DMS 273 (cell line): Measurements from ENCODE around the gene GIMAP8.
"Not testable (repeated sequence)": the region's sequence is repeated elsewhere in the genome, so short reads cannot be mapped to it uniquely, and the experiment has no call there.

Source experiments
- DNase-seq: peaks from one replicate; lab custom pipeline; 2025; ENCODE audit not compliant: unreplicated experiment; lab: John Stamatoyannopoulos, UW

GIMAP8 gene

DNA sequence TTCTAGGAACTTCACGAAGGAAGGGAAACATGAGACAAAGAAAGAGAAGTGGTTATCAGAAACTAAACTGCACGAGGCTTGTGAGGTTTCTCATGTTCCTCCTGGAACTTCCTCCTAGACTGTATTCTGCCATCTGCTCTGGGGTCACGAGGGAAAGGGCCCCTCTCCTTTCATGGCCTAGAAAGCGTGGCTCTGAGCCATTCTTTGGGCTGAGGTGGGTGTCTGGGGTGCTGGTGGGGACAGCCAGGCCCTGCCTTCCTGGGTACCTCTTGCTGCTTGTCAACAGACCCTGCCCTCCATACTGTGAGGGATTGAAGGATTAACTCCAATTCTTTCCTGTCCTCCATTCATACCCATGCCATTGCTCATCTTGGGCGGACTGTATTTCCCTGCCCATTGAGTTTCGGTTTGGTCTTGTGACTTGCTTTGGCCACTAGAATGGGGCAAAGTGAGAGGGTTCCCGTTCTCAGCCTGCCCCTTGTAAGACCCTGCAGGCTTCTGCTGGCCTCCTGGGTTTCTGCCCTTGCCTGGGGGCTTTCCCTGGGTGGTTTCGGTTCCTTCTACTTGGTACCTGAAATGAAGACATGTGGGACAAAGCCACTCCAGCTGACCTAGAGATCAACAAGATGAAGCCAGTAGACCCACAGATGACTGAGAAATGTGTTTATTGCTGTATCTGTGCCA is 14.9 kb upstream of the GIMAP8 start:
- no peak for DNase-seq

GRCh38 chr7:150439967-150440366 is 10.5 kb upstream of the GIMAP8 start:
- no peak for DNase-seq

DNA sequence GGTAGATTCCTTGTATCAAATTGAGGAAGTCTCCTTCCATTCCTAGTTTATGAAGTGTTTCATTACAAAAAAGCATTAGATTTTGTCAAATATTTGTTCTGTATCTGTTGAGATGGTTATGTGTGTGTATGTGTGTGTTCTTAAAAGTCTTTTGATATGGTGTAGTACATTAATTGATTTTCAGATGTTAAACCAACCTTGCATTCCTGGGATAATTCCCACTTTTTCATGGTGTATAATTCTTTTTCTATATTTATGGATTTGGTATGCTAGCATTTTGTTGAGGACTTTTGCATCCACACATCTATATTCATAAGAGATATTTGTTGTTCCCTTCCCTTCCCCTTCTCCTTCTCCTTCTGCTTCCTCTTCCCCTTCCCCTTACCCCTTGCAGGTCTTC is 8.9 kb upstream of the GIMAP8 start:
- no peak for DNase-seq

GRCh38 chr7:150442811-150443210 is 7.6 kb upstream of the GIMAP8 start:
- no peak for DNase-seq

GRCh38 chr7:150443793-150444540 is 6.5 kb upstream of the GIMAP8 start:
- DNase-seq, result no peak

GRCh38 chr7:150444674-150445365 is 5.6 kb upstream of the GIMAP8 start:
- DNase-seq, result no peak

DNA sequence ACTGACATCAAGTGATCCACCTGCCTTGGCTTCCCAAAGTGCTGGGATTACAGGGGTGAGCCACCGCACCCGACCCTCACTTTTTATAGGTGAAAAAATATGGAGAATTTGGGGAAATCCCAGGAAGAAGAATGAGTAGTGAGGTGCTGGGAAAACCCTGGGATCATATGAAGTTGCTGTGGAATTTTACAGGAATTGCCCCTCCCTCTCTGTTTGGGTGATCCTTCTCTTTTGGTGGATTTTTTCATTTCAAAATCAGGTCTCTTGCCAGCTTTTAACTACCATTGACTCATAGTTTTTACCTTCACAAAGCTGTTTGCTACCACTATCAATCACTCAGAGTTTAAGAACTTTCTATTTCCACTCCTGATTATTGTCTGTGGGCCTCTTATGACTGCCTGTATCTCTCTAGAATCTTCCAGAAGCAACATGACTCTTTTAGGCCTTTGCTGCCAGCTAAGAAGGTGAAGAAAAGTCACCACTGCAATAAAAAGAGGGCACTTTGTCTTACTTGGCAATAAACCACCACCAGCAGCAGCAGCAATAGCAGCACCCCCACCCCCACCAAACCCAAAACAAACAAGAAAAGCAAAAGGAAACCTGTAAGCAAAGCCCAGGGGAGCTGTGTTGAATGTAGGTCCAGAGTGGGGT is 4.0 kb upstream of the GIMAP8 start:
- DNase-seq, result no peak

GRCh38 chr7:150447966-150448788 is 2.3 kb upstream of the GIMAP8 start:
- no peak for DNase-seq

- peak; percentile 90 for DNase-seq
These were observed 1.7 kb upstream of the GIMAP8 start for GRCh38 chr7:150448789-150449147.

GRCh38 chr7:150449206-150449952 is 1.1 kb upstream of the GIMAP8 start:
- no peak for DNase-seq

DNA sequence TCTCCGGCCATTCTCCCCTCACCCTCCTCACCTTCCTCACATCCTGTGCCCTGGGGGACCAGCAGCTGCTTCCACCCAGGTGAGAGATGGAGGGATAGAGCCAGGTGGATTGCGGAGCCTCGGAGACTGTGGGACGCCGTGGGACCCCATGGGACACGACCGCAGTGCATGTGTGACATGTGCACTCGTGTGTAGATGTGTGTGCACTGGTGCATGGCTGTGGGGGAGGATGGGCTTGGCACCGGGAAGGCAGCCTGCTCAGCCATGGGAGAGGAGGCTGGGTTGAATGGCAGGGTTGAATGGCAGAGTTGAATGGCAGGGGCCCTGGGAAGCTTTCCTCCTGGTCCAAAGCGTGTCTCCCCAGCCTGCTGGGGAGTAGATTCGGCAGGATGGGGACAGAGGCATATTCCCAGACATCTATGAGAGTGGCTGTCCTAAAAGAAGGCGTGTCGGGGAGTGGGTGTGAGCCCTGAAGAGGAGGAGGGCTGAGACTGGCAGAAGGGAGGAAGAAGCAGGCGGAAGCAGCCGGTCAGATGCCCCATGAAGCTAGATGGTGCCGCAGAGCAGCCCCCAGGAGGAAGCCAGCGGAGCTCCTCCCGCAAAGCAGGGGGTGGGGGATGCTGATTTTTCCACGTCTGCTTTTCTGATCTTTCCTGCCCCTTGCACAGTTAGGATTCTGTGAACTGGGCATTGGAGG is 815 bp downstream of the GIMAP8 start:
- DNase-seq, result no peak

- no peak for DNase-seq
These were observed 1.5 kb downstream of the GIMAP8 start for GRCh38 chr7:150451833-150452461.

GRCh38 chr7:150453181-150453580 is 2.8 kb downstream of the GIMAP8 start:
- no peak for DNase-seq

GRCh38 chr7:150453892-150454291 is 3.5 kb downstream of the GIMAP8 start:
- DNase-seq, result no peak

DNA sequence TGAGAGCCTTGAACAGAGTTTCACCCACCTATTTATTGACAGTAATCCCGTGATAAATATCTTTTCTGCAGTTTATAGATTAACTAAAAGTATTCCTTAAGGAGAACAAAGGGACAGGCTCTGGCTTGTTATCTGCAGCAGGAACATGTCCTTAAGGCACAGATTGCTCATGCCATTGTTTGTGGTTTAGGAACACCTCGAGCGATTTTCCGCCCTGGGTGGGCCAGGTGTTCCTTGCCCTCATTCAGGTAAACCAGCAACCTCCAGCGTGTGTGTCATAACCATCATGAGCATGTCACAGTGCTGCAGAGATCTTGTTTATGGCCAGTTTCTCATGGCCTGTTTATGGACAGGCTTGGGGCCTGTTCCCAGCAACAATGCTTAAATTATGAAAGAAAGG is 6.6 kb downstream of the GIMAP8 start:
- not testable (repeated sequence) for DNase-seq

- no peak for DNase-seq
These were observed 7.8 kb downstream of the GIMAP8 start for GRCh38 chr7:150458235-150458634.

DNA sequence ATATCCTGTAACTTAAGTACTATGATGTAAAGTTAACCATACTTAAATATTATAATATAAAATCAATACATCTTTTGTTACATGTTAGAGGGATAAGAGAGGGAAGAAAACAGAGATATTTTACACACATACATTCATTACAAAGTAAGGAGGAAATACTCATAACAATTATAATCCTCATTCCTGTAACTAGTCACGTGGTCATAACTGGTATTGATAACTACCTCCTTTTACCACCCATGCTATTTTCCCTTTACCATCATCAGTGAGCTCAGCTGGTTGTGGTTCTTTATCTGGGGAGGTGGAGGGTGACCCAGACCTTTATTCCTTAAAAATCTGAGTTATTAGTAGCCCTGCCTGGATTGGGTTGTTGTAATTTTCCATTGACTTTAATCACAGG is 8.3 kb downstream of the GIMAP8 start:
- DNase-seq, result no peak

GRCh38 chr7:150461520-150461919 is 11.1 kb downstream of the GIMAP8 start:
- no peak for DNase-seq

- no peak for DNase-seq
These were observed 12.0 kb downstream of the GIMAP8 start for GRCh38 chr7:150462413-150462812.
